LoVo (cell line): ENCODE results near the gene CEP63.

Source experiments
- DNase-seq: peaks from one replicate; pipeline ENCODE4 v3.0.0-alpha.2; 2016; ENCODE audit warnings: low spot score

CEP63 gene

DNA sequence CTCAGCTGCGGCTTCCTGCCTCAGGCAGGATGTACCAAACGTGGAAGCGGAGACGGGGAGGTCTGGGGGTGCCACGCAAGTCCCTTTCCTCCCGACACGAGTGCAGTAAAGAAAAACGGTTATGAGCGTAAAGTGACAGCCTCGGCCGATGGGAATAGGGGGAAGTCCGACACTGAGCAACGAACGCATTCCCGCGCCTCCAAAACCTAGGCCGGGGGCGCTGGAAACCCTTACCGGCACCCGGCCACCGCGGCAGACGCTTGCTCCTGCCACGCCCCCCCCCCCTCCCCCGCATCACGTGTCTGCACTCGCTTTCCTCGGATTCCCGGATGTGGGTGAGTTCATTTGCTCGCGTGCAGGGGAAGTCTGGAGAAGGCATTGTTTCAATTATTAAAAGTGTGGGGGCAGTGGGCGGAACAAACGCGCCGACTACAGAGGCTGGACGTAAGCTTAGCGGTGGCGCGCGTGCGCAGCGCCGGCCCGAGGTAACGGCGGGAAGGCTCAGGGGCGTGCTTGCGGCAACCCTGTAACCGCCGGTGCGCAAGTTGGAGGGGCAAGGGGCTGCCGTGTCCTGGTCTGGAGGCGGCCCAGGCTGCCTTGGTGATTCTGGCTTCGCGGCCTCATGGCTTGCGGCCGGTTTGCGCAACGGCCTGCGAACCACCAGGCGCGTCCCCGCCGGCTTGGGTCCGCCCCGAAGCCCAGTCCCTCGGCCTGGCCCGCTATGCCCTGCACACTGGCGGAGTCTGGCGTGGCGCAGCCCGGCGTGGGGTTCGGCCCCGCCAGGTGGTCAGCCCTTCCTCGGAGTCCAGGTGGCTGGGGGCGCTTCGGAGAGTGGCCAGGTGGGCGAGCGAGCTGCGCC is at the start of gene CEP63, which contains the start of gene ANAPC13:
TSS of gene CEP63 (plus strand) at position 340 of the 859 bp plus-strand sequence. CDS start 9,264 bp downstream, outside the sequence.
TSS of gene ANAPC13 (minus strand) at position 268 of the 859 bp plus-strand sequence. CDS start 3,081 bp downstream, outside the sequence.
- peak; percentile 97 for DNase-seq

DNA sequence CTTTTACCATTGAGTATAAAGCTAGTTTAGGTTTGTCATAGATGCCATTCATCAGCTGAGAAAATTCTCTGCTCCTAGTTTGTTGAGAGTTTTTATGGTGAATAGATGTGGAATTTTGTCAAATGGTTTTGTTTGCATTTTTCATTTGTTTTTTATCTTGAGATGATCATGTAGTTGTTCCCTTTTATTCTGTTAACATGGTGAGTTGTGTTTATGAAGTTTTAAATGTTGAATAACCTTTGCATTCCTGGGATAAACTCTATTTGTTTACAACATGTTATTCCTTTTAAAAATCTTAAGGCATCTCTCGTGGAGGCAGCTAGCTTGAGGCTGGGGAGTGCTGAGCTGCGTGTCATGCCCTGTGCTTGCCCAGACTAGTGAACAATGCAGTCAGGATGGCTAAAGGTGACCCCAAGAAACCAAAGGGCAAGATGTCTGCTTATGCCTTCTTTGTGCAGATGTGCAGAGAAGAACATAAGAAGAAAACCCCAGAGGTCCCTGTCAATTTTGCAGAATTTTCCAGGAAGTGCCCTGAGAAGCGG is 48.6 kb upstream of the CEP63 start:
- no peak for DNase-seq

DNA sequence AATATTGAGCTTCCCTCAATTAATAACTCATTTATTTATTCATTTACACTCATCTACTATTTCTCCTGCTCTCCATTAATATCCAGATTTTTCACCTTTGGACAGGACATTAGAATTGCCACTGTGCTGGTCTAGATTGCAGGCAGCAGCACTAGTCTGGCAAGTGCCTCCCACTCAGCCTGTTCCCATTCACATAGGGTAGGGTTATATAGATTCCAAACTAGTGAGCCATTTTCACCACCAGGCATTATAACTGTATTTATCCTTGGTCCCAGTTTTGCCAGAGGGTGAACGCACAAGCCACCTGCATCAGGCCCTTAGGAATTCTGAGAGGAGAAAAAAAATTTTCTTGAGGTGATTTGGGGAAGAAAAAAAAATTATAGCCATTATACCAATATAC is 44.5 kb upstream of the CEP63 start:
- DNase-seq: no peak

DNA sequence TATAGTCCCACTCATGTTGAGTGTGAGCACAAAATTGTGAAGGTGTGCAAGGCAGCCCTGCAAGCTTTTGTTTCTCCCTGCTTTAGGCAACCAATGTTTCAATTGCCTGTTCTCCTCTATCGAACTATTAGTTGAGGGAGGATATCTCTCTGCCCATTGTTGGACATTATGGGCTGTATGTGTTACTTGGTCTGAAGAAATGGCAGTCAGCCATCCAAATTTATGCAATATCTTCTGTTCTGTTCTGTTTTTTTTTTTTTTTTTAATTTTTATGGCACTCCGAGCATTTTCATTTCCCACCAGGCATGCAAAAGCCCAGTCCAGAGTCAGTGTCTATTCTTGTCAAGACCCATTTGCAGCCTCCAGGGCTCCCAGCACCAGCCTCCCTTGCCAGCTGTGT is 44.0 kb upstream of the CEP63 start:
- DNase-seq: no peak

DNA sequence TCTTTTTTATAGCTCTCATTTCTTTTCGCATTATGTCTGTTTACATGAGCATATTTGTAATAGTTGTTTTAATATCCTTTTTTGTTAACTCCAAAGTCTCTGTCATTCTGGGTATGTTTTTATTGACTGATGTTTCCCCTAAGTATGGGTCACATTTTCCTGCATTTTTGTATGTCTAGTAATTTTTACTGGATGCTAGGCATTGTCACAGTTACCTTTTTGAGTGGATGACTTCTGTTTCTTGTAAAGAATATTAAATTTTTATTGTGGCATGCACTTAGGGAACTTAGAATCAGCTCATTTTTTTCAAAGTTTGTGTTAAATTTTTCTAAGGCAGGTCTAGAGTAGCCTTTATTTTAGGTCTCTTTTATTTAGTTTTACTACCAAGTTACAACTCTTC is 40.8 kb upstream of the CEP63 start:
- no peak for DNase-seq

DNA sequence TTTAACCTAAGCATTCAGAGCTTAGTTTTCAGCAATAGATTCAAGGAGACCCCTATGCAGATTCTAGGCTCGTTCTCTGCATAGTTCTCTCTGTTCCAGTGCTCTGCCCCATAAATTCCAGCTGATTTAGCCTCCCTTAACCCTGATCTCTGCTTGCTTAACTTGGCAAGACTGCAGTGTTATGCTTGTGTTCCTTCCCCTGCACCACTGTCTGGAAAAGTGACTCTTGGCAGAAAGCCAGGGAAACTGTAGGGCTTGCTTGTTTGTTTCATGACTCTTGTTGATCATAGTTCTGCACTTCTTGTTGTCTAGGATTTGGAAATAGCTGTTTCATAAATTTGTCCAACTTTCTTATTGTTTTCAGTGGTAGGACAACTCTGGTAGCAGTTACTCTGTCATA is 40.2 kb upstream of the CEP63 start:
- peak; percentile 14 for DNase-seq

DNA sequence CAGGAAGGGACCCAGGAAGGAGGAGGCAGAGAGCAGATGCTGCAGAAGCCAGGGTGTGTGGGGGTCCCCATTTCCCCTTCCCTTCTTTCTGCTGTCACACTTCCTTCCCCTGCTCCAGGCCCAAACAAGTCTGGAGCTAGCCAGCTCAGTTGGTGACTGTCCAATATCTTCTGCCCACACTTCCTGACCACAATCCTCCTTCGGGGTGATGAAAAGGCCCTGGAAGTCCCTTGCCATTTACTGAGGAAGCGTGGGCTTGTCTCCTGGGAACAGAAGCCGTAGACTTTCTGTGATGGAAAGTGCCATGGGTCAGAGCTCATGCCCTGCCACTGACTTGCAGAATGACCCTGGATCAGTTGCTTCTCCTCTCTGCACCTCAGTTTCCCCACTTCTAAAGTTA is 39.1 kb upstream of the CEP63 start:
- DNase-seq: no peak

DNA sequence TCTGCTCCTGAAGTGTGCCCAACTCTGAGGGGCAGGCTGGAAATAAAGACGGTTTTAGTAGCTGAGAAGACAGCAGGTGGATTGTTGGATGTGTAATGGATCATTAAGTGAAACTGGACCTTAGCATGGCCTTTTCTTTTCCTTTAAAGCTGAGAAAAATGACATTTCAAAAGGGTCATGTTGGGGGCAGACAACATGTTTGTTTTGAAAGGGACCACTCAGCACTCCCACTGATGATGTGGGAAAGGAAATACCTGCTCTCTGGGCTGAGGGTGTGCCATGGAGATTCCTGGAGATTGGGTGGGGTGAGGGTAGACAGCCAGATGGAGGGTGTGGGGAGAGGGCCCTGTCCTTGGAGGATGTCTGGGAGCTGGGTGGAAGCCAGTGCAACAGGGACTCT is 38.5 kb upstream of the CEP63 start:
- DNase-seq: no peak

DNA sequence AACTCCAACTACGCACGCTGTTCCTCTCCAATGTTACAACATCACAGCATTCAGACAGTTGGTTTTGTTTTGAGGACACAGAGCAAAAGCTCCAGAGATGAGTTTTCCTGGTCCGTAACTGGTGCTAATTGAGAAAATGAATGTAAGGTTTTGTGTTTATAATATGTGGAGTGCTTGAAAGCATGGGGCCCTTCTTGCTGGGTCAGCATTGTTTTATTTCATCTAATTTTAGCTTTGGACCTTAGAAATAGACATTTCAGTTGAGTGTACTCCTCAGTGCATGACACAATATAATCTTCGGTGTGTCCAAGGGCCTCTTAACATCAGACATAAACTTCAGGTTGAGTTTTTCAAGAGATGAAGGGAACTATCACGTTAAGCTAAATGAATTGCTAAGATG is 37.2 kb upstream of the CEP63 start:
- DNase-seq: no peak

DNA sequence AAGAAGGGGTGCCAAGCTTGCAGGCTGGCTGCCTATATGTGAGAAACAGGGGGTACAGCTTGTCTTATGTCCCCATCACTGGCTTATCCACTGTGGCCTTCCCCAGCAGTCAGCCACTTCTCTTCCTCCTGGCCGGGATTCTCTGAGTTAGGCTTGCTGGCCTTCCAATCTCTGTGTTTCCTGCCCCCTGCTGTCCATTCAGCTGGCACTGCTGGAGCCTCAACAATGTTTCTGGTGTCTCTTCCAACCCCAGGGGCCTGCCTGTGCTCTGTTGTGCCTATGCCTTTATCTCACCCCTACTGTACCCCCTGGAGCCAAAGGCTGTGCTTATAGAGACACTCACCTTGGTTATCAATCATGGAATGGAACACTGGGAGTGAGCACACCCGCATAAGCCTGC is 36.6 kb upstream of the CEP63 start:
- no peak for DNase-seq

DNA sequence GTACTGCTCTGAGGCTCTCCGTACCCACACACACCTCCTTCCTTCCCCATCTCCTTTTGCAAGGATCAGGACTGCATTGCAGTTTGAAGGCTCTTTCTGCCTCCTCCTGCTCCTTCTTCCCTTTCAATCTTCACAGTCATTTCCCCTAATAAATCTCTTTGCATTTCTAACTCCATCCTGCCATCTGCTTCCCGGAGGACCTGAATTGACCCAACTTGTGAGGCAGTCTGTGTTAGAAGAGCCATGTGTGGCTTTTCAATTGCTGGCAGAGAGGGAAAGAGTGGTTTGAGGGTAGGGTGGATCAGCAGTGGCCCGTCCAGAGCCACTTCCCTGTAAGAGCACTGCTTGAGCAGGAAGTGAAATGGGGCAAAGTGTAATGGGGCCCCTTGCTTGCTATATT is 35.9 kb upstream of the CEP63 start:
- no peak for DNase-seq

DNA sequence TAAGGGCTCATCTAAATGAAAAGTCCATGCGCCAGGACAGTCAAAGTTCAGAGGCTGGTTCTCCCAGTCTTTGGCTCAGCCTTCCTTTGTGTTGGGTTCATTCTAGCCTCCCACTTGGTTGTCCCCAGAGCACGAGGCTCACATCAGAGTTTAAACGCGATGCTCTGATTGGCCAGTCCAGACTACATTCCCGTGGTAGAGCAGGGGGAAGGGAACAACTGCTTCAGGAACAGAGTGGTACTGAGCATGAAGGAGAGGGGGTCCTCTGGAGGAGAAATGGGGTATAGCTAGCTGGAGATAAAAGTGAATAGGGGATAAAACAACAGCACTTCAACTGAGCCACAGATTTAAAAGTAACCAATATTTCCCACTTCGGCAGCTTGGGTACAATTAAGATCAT is 32.2 kb upstream of the CEP63 start:
- DNase-seq: no peak

DNA sequence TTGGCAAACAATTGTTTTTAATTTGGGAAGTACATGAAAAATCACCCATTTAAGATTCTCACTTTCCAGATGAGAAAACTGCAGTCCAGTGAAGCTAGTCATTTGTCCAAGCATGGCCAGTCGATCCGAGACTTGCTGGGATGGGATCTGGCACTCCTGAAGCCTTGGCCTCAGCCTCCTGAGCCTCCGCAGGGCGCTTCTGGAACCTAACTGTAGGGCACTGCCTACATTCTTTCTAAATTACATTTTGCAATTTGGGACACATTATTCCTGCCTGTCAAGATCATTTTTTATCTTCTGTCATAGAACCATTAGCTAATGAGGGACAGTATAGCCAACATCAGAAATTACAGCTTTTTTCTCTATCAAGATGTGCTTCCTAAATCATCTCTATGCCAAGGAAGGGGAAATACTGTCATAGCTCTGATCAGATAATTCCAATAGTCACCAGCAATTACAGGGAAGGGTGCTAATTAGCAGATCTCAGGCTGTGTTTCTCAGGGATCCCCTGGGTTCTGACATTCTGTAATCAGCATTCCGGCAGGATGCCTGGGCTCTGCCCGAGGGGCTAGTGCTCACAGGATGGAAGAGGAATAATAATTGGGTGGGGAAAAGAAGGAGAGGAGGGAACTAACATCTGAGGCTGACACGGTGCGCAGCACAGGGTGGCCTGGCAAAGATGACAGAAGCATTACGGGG is 28.3 kb upstream of the CEP63 start:
- no peak for DNase-seq

DNA sequence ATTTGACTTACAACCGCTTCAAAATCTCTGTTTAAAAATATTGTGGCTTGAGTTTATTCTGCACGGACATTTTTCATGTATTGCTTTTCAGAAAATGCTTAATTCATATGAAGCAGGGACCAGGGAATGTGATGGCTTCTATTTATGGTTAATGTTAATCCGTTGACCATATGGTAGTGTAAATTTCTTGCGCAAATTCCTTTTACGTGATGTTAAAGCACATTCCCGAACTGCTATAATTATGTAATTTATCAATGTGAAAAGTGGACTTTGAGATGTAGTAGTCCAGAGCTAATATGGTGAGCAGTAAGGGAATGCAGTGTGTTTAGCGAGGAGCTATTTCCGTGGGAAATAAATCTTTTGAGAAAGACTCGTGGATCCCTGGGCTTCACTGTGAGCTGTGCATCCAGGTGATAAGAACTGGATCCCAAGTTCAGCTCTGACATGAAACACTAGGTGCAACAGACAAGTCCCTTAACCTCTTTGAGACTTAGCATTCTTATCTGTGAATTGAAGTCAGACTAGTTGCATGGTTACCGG is 27.4 kb upstream of the CEP63 start:
- no peak for DNase-seq

DNA sequence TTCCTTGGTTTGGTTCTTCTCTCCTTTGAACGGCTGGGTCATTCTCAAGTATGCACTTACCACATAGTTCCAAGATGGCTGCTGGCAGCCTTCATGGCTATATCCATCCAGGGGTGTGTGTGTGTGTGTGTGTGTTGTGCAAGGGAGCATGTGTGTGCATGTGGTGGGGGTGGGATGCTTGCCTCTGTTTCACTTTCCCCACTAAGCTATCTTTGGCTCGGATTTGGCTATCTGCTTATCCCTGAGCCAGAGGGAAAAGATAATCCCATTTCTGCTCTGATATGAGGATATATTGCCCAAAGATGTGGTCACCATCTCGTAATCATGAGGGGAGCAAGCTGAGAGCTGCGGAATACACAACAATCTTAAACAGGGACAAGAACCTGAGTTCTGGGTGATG is 26.3 kb upstream of the CEP63 start:
- DNase-seq: no peak

DNA sequence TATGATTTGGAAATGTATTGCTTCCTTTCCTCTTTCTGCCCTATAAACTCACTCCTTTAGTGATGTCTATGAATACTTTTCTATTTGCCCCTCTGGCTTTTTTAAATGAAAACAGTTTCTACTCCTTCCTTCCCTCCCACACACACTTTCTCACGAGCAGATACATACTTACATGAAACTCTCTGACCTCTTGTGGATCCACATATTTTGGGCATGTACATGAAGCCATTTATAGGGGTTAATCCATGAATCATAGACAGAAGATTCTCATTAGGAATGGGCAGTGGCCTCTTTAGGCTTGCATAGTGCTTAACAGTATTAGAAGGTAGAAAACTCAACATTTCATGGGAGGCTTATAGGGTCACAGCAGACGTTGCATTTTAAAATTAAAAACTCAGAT is 24.9 kb upstream of the CEP63 start:
- no peak for DNase-seq

DNA sequence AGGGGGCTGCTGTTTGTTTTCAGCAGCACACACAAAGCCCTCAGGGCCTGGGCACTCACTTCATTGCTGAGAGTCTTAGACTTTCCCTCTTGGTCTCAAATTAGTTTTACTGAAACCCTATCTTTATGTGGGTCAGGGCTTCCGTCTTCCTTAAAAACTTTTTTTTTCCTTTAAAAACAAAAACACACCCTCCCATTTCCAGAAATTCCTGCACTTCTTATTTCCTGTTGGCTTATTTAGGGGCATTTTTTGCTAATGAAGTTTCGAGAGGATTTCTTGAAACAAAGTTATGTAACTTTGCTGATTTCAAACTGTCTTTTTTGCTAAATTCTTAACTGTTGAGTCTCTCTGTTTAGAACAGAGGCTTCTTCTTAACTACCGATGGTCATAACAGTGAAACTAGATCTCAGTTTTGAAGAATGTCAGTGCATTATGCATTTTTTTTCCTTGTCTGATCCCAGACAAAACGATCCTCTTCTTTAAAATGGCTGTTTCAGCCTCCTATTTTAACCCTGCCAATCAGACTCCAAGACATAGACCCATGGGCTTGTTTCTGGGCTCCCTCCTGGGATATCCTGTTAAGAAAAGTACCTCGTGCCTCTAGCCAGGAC is 23.4 kb upstream of the CEP63 start:
- DNase-seq: no peak

DNA sequence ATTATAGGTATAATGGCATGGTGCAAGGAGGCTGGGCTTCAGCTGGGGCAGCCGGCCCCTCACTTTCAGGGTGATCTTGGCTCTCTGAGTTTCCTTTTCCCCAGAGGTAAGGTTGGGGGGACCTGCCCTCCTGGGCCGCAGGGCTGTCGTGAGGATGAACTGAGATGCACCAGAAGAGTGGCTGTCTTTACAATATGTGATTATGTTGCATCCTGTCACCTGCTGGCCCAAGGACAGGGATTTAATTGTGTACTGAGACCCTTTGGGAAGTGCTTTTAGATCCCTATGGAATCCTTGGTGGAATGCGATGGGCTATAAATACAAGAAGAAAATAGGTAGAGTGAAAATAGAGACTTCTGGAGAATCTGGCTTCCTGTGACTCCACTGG is 22.2 kb upstream of the CEP63 start:
- DNase-seq: no peak

DNA sequence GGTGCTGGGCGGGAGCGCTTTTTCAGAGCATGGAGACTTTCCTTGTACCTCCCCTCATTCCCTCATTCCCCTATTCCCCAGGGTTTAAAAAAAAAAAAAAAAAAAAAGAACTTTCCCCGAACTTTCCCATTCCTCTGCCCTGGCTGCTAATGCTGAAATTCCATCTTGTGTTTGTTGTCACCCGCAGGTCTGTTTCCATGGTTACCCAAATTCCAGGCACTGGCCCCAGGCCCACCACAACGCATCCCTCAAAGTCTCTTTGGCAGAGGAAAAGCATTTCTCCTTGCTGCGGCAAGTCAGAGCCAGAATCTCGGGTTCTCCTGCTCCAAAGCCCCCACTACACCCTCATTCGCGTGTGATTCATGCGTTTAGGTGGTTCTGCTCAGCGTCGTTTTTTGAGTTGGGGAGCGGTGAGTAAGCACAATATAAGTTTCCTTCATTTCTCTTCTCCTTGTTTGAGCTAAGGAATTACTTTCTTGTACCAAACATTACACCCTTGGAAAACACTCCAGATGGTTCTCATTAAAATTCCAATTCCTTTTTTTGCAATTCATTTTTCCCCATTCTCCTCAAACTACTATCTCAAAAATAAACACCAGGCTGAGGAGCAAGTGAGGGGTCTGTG is 21.7 kb upstream of the CEP63 start:
- DNase-seq: no peak

DNA sequence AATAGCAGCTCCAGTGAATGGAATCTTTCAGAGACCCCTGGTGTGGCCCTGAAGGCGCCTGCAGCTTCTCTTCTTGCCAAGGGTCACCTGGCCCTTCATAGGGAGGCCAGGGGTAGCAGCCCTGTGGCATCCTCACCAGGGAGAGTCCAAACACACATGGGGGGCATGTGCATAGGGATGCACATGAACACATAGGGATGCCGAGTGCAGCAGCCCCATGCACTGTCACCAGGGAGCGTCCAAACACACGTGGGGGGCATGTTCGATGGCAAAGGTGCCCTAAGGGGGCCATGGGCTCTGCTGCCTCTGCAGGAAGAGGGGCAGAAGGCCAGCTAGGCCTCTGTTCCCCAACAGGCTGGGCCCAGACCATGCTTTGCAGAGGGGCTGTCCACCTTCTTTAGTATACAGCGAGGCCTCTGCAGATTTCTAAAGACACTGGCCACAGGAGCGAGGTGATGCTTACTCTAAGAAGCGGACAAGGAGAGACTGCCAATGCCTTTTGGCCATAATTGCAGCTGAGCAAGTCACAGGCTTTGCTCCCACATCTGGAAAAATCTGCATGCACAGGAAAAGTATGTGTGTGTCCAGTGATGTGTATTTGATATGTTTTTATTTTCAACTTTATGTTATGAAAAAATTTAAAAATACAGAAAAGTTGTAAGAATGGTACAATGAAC is 21.0 kb upstream of the CEP63 start:
- no peak for DNase-seq

DNA sequence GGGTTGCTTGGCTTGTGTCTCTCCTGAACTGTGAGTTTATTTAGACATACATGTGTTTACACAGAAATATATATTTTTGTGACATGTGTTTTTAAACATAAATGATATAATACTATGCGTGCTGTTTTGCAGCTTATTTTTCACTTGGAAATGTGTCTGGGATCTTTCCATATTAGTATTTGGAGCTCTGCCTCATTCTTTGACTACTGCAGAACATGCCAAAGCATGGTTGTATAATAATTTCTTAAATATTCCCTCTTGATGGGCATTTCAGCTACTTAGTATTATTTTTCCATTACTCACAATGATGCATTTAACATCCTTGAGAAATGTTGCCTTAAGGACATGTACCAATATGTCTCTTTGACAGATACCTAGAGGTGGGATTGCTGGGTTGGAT is 19.5 kb upstream of the CEP63 start:
- no peak for DNase-seq
